Karpas-422 (cell line): ENCODE measurements around the gene CD48. TPM values are rescaled to one million over a fixed set of nuclear protein-coding genes. Genes with fewer than 3 reads are reported as not detected.

ENCODE experiments used
- DNase-seq: peaks from one replicate; pipeline ENCODE4 v3.0.0-alpha.2; 2015
- H2AFZ ChIP-seq: fragments of 200-600 bp; sonication (generic); 2 replicates; pipeline ENCODE4 v1.6.1; 2014; ENCODE audit warnings: antibody characterized with exemption, low read length, mixed read lengths
- H3K27ac ChIP-seq: fragments of 200-600 bp; sonication (generic); 2 replicates; pipeline ENCODE4 v1.5.1; 2014; ENCODE audit warnings: mild to moderate bottlenecking, low read length, moderate library complexity
- H3K27me3 ChIP-seq: fragments of 200-600 bp; sonication (generic); 2 replicates; pipeline ENCODE4 v1.6.1; 2014; ENCODE audit warnings: low read length, mixed read lengths
- H3K36me3 ChIP-seq: fragments of 200-600 bp; sonication (generic); 2 replicates; pipeline ENCODE4 v1.6.1; 2014; ENCODE audit warnings: low read length, mixed read lengths; ENCODE audit not compliant: insufficient read depth
- H3K4me1 ChIP-seq: fragments of 200-600 bp; sonication (generic); 2 replicates; pipeline ENCODE4 v1.6.1; 2014; ENCODE audit warnings: mild to moderate bottlenecking, low read length, mixed read lengths
- H3K4me2 ChIP-seq: fragments of 200-600 bp; sonication (generic); 2 replicates; pipeline ENCODE4 v1.6.1; 2014; ENCODE audit warnings: low read length, low read depth, mild to moderate bottlenecking; ENCODE audit not compliant: poor library complexity, severe bottlenecking
- H3K4me3 ChIP-seq: fragments of 200-600 bp; sonication (generic); 2 replicates; pipeline ENCODE4 v1.5.1; 2014; ENCODE audit warnings: mild to moderate bottlenecking, antibody characterized with exemption, low read length, mixed read lengths
- H3K79me2 ChIP-seq: fragments of 200-600 bp; sonication (generic); 2 replicates; pipeline ENCODE4 v1.6.1; 2014; ENCODE audit warnings: mild to moderate bottlenecking, low read length, mixed read lengths
- H3K9ac ChIP-seq: fragments of 200-600 bp; sonication (generic); 2 replicates; pipeline ENCODE4 v1.6.0; 2014; ENCODE audit warnings: low read length
- H3K9me2 ChIP-seq: fragments of 200-600 bp; sonication (generic), shearing (Covaris generic); replicated peaks from 2 replicates; pipeline ENCODE4 v1.6.0; 2014; ENCODE audit warnings: mild to moderate bottlenecking, low read length, moderate library complexity; ENCODE audit not compliant: insufficient read depth
- H3K9me3 ChIP-seq: fragments of 300-700, 200-600 bp; sonication (generic); 2 replicates; pipeline ENCODE4 v1.6.1; 2014; ENCODE audit warnings: low read length, mixed read lengths
- H4K20me1 ChIP-seq: fragments of 200-600 bp; sonication (generic); 2 replicates; pipeline ENCODE4 v1.6.1; 2014; ENCODE audit warnings: mild to moderate bottlenecking, antibody characterized with exemption, low read length, low read depth; ENCODE audit not compliant: insufficient read depth
- total RNA-seq: library from RNA; depleted of rRNA; stranded (reverse); fragments of >200 nt; shearing (Covaris generic); gene quantifications from 2 replicates; pipeline ENCODE4 v1.2.3, GENCODE V29; 2014; ENCODE audit warnings: low replicate concordance

CD48 gene
- total RNA-seq, 1 experiment from 2014 or later, result 56.3 TPM

GRCh38 chr1:160724465-160725242, 13.0 kb upstream of the CD48 start:
- DNase-seq, result no peak
- H3K9me3 ChIP-seq, result no peaks in the 10 kb centered on the region
- no peak overlapping the region for H3K4me3 ChIP-seq

GRCh38 chr1:160723332-160723731, 11.7 kb upstream of the CD48 start:
- Histone ChIP-seq H3K79me2 (no peaks in the 10 kb centered on the region), H3K4me3 (no peak overlapping the region), H3K27me3 (no peaks in the 10 kb centered on the region), H3K27ac (no peak overlapping the region), H3K36me3 (no peaks in the 10 kb centered on the region), H2AFZ (no peak overlapping the region), H4K20me1 (no peaks in the 10 kb centered on the region), H3K9ac (no peak overlapping the region), H3K4me1 (peaks cover 16% of the 10 kb centered on the region), H3K9me2 (no peaks in the 10 kb centered on the region), H3K4me2 (no peak overlapping the region), H3K9me3 (no peaks in the 10 kb centered on the region)
- DNase-seq, result no peak

More at GRCh38 chr1:160724465-160725242, 13.0 kb upstream of the CD48 start:
- Histone ChIP-seq H2AFZ (no peak overlapping the region), H3K9me2 (no peaks in the 10 kb centered on the region), H4K20me1 (no peaks in the 10 kb centered on the region), H3K79me2 (no peaks in the 10 kb centered on the region), H3K9ac (no peak overlapping the region), H3K27ac (no peak overlapping the region), H3K36me3 (no peaks in the 10 kb centered on the region), H3K4me2 (no peak overlapping the region), H3K27me3 (no peaks in the 10 kb centered on the region), H3K4me1 (peaks cover 17% of the 10 kb centered on the region)

GRCh38 chr1:160722726-160723125, 11.1 kb upstream of the CD48 start:
- no peaks in the 10 kb centered on the region for H3K27me3 ChIP-seq
- peaks cover 10% of the 10 kb centered on the region for H3K4me1 ChIP-seq
- H3K36me3 ChIP-seq, result no peaks in the 10 kb centered on the region
- DNase-seq, result no peak
- no peaks in the 10 kb centered on the region for H4K20me1 ChIP-seq
- no peaks in the 10 kb centered on the region for H3K9me3 ChIP-seq
- H2AFZ ChIP-seq, result no peak overlapping the region
- H3K4me2 ChIP-seq, result no peak overlapping the region
- H3K9me2 ChIP-seq, result no peaks in the 10 kb centered on the region
- H3K9ac ChIP-seq, result no peak overlapping the region
- H3K27ac ChIP-seq, result no peak overlapping the region
- no peaks in the 10 kb centered on the region for H3K79me2 ChIP-seq
- H3K4me3 ChIP-seq, result no peak overlapping the region

- Histone ChIP-seq H3K27ac (no peak overlapping the region), H3K9me2 (no peaks in the 10 kb centered on the region), H3K27me3 (no peaks in the 10 kb centered on the region), H3K4me3 (no peak overlapping the region), H3K9ac (no peak overlapping the region), H2AFZ (no peak overlapping the region), H4K20me1 (no peaks in the 10 kb centered on the region), H3K9me3 (no peaks in the 10 kb centered on the region), H3K4me1 (peaks cover 2% of the 10 kb centered on the region; the same call in 1 of the 2 replicates), H3K36me3 (no peaks in the 10 kb centered on the region), H3K79me2 (no peaks in the 10 kb centered on the region), H3K4me2 (no peak overlapping the region)
- no peak for DNase-seq
Observed at GRCh38 chr1:160721473-160721872, 9.9 kb upstream of the CD48 start.

GRCh38 chr1:160720356-160721085, 8.9 kb upstream of the CD48 start:
- no peaks in the 10 kb centered on the region for H3K9me3 ChIP-seq
- H3K9ac ChIP-seq, result no peak overlapping the region
- no peaks in the 10 kb centered on the region for H3K9me2 ChIP-seq
- H3K79me2 ChIP-seq, result no peaks in the 10 kb centered on the region
- DNase-seq, result no peak
- H3K4me3 ChIP-seq, result no peak overlapping the region
- no peak overlapping the region for H2AFZ ChIP-seq
- H4K20me1 ChIP-seq, result no peaks in the 10 kb centered on the region
- H3K27ac ChIP-seq, result no peak overlapping the region
- no peaks in the 10 kb centered on the region for H3K36me3 ChIP-seq
- no peaks in the 10 kb centered on the region for H3K27me3 ChIP-seq
- no peaks in the 10 kb centered on the region for H3K4me1 ChIP-seq
- H3K4me2 ChIP-seq, result no peak overlapping the region

- no peaks in the 10 kb centered on the region for H3K4me1 ChIP-seq
Observed at GRCh38 chr1:160718210-160718609, 6.6 kb upstream of the CD48 start.

GRCh38 chr1:160717306-160717705, 5.7 kb upstream of the CD48 start:
- Histone ChIP-seq H3K27ac (no peak overlapping the region), H3K79me2 (no peaks in the 10 kb centered on the region), H2AFZ (no peak overlapping the region), H4K20me1 (no peaks in the 10 kb centered on the region), H3K9me3 (no peaks in the 10 kb centered on the region), H3K4me2 (no peak overlapping the region), H3K4me1 (no peaks in the 10 kb centered on the region), H3K4me3 (no peak overlapping the region), H3K9me2 (no peaks in the 10 kb centered on the region), H3K9ac (no peak overlapping the region), H3K36me3 (no peaks in the 10 kb centered on the region), H3K27me3 (no peaks in the 10 kb centered on the region)
- DNase-seq, result no peak

More at GRCh38 chr1:160718210-160718609, 6.6 kb upstream of the CD48 start:
- no peaks in the 10 kb centered on the region for H3K36me3 ChIP-seq
- H3K4me3 ChIP-seq, result no peak overlapping the region
- H3K9me2 ChIP-seq, result no peaks in the 10 kb centered on the region
- no peaks in the 10 kb centered on the region for H4K20me1 ChIP-seq
- no peak overlapping the region for H3K4me2 ChIP-seq
- no peaks in the 10 kb centered on the region for H3K27me3 ChIP-seq
- no peak for DNase-seq
- no peaks in the 10 kb centered on the region for H3K9me3 ChIP-seq
- no peak overlapping the region for H3K9ac ChIP-seq
- H2AFZ ChIP-seq, result no peak overlapping the region
- H3K79me2 ChIP-seq, result no peaks in the 10 kb centered on the region
- no peak overlapping the region for H3K27ac ChIP-seq

GRCh38 chr1:160716013-160716412, 4.4 kb upstream of the CD48 start:
- no peak overlapping the region for H2AFZ ChIP-seq
- H3K36me3 ChIP-seq, result no peaks in the 10 kb centered on the region
- DNase-seq, result no peak
- H3K4me3 ChIP-seq, result no peak overlapping the region
- H3K9ac ChIP-seq, result no peak overlapping the region
- no peaks in the 10 kb centered on the region for H4K20me1 ChIP-seq
- no peaks in the 10 kb centered on the region for H3K9me2 ChIP-seq
- no peaks in the 10 kb centered on the region for H3K27me3 ChIP-seq
- H3K79me2 ChIP-seq, result no peaks in the 10 kb centered on the region
- H3K4me2 ChIP-seq, result no peak overlapping the region
- H3K9me3 ChIP-seq, result no peaks in the 10 kb centered on the region
- H3K27ac ChIP-seq, result no peak overlapping the region
- peaks cover 12% of the 10 kb centered on the region for H3K4me1 ChIP-seq
